ENCODE measurements around the gene ANKRD11. TPM values are rescaled to one million over a fixed set of nuclear protein-coding genes. Genes with fewer than 3 reads are reported as not detected.
"Not testable (repeated sequence)": the region's sequence is repeated elsewhere in the genome, so short reads cannot be mapped to it uniquely, and the experiment has no call there.

Gene ANKRD11
- total RNA-seq, 1 donor from 2014 or later = 164 TPM

GRCh38 chr16:89253548-89254287, 236.6 kb downstream of the ANKRD11 start:
- H3K9me3 Mint-ChIP-seq = peaks cover 10% of the 10 kb centered on the region
- H3K4me1 Mint-ChIP-seq = peaks cover 3% of the 10 kb centered on the region
- peaks cover 11% of the 10 kb centered on the region for H3K36me3 Mint-ChIP-seq (ENCODE audit: low read depth)
- H3K27me3 Mint-ChIP-seq (ENCODE audit: low read depth) = peaks cover 2% of the 10 kb centered on the region
- peak overlapping the region; percentile 15 for H3K4me3 Mint-ChIP-seq
- DNase-seq (ENCODE audit: low read depth, low spot score) = no peak
- no peak overlapping the region for H3K27ac Mint-ChIP-seq (ENCODE audit: unreplicated experiment)
- TF ChIP-seq CTCF (conservative IDR thresholded peaks at IDR 0.05) = no peak

DNA sequence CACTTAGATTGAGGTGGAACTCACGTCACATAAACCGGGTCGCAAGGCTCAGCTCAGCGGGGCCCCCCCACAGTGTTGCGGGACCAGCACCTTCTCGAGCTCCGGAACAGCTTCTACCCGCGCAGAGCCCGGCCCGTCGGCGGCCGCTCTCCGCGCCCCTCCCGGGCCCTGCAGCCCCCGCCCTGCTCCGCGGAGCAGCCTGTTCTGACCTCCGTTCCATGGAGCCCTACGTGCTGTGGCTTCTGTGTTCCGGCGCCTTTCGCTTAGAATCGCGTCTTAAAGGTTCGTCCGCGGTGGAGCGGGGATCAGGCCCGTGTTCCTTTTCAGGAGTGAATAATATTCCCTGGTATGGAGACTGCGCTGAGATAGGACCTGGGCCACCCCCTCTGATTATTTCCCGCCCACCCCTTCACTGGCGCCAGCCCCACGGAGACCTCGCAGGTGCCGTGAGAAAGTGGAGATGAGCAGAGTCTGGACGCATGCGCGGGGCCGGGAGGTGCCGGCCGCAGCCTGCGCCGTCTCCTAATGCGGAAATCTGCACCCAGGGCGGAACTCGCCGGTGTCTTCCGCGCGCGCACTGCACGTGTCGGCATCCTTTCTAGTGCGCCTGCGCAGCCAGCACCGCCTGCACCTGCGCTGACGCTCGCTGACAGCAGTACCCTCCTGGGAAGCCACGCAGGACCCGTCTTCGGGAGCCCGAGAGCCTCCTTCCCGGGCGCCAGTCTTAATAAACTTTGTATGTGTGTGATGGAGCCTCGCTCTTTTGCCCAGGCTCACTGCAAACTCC, 242.0 kb downstream of the ANKRD11 start:
- no peaks in the 10 kb centered on the region for H3K27me3 Mint-ChIP-seq (ENCODE audit: low read depth)
- no peak for DNase-seq (ENCODE audit: low read depth, low spot score)
- H3K36me3 Mint-ChIP-seq (ENCODE audit: low read depth) = peaks cover 7% of the 10 kb centered on the region
- H3K9me3 Mint-ChIP-seq = peaks cover 7% of the 10 kb centered on the region
- no peak for TF ChIP-seq CTCF (conservative IDR thresholded peaks at IDR 0.05)
- H3K27ac Mint-ChIP-seq (ENCODE audit: unreplicated experiment) = no peak overlapping the region
- H3K4me1 Mint-ChIP-seq = peaks cover 7% of the 10 kb centered on the region
- peak overlapping the region; percentile 86 for H3K4me3 Mint-ChIP-seq

DNA sequence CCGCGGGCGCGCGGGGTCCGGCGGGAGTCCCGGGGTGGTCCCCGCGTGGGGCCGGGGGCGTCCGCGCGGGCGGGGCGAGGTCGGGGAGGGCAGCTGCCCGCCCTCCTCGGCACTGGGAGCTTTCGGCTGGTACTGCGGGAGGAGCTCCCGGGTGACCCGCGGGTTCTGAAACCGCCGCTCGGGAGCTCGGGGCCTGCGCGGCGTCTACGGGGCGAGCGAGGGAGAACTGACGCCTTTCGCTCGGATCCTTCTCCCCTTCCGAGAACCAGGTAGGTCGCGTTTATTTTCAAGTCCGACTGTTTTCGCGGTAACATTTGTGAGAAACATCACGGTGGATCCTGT, 242.7 kb downstream of the ANKRD11 start:
- H3K27ac Mint-ChIP-seq (ENCODE audit: unreplicated experiment); H3K4me1 Mint-ChIP-seq; H3K27me3 Mint-ChIP-seq (ENCODE audit: low read depth); H3K36me3 Mint-ChIP-seq (ENCODE audit: low read depth); H3K9me3 Mint-ChIP-seq; DNase-seq (ENCODE audit: low read depth, low spot score): not testable (repeated sequence)
- H3K4me3 Mint-ChIP-seq = peak overlapping the region; percentile 86

DNA sequence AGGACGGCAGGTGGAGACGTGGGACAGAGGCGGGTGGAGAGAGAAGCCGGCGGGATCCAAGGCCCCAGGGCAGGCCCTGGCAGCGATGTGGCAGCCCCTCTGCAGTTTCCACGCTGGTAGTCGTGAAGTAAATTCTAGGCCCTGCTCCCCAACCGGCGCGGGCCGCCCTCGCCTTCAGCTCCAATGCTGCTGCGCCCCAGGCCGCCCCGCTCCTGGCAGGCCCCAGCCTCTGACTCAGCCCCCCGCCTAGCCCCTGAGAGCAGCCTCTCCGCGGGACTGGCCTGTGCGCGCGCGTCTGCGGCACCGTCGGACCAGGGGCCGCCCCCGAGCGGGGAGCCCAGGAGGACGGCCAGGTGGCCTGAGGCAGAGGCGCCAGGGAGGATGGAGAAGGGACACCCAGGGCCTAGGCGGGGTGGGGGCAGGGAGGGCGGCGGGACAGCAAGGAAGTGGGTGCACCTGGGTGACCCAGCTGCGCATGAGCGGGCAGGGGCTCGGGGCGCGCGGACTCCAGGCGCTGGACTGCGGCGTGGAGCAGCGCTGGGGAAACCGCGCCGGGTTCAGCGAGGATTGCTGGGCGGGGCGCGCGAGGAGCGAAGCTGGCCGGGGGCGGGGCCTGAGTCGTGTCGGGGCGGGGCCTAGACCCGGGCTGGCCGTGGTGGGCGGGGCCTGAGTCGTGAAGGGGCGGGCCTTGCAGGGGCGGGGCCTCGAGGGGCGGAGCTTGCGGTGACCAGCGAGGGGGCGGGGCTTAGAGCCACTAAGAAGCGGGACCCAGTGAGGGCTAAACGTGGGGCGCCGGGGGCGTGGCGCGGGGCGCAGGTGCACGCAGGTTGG, 243.2 kb downstream of the ANKRD11 start:
- H3K4me3 Mint-ChIP-seq = peak overlapping the region; percentile 82

GRCh38 chr16:89246383-89246902, 243.9 kb downstream of the ANKRD11 start:
- Mint-ChIP-seq H3K9me3 (peaks cover 3% of the 10 kb centered on the region), H3K36me3 (ENCODE audit: low read depth) (peaks cover 7% of the 10 kb centered on the region), H3K27me3 (ENCODE audit: low read depth) (no peaks in the 10 kb centered on the region), H3K4me3 (peak overlapping the region; percentile 81), H3K4me1 (peaks cover 10% of the 10 kb centered on the region), H3K27ac (ENCODE audit: unreplicated experiment) (no peak overlapping the region)
- no peak for DNase-seq (ENCODE audit: low read depth, low spot score)
- no peak for TF ChIP-seq CTCF (conservative IDR thresholded peaks at IDR 0.05)

More for the DNA sequence above, 243.2 kb downstream of the ANKRD11 start:
- peak; percentile 99 for DNase-seq (ENCODE audit: low read depth, low spot score)
- no peak overlapping the region for H3K27ac Mint-ChIP-seq (ENCODE audit: unreplicated experiment)
- TF ChIP-seq CTCF (conservative IDR thresholded peaks at IDR 0.05) = no peak
- peaks cover 7% of the 10 kb centered on the region for H3K36me3 Mint-ChIP-seq (ENCODE audit: low read depth)
- H3K4me1 Mint-ChIP-seq = peaks cover 7% of the 10 kb centered on the region
- no peaks in the 10 kb centered on the region for H3K27me3 Mint-ChIP-seq (ENCODE audit: low read depth)
- H3K9me3 Mint-ChIP-seq = peaks cover 3% of the 10 kb centered on the region
